Amniotic epithelial cell (primary cell): ENCODE measurements around the gene WNK2.
"Not testable (repeated sequence)": the region's sequence is repeated elsewhere in the genome, so short reads cannot be mapped to it uniquely, and the experiment has no call there.

Source experiments
- DNase-seq: peaks from one replicate; pipeline ENCODE4 v3.0.0-alpha.2; 2010; ENCODE audit warnings: low read depth

The WNK2 gene

DNA sequence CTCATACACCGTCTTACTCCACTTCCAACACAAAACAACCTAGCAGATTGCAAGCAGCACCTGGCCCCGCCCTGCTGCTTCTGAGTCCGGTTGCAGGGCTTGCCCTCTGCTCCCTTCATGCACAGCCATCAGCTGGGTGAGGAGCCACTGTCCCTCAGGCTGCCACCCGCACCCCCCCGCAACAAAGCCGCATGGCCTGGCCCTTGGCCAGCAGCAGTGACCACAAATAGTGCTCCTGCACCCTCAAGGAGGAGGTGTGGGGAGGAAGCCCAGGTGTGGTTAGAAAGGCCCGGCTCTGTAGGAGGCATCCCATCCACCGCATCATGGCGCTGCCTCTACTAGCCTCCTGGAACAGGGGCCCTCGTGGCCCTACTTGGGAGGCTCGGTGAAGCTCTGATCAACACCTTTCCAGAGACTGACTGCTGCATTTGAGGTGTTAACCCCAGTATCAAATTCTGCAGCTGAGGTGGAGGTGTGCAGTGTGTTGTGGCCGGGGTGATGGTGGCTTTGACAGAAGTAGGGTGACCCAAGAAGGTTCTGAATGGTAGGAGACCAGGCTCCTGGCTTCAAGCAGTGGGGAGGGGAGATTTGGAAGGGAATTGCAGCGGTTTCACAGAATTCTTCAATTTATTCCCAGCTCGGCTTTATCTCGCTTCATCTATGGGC is 52.7 kb downstream of the WNK2 start:
- no peak for DNase-seq

DNA sequence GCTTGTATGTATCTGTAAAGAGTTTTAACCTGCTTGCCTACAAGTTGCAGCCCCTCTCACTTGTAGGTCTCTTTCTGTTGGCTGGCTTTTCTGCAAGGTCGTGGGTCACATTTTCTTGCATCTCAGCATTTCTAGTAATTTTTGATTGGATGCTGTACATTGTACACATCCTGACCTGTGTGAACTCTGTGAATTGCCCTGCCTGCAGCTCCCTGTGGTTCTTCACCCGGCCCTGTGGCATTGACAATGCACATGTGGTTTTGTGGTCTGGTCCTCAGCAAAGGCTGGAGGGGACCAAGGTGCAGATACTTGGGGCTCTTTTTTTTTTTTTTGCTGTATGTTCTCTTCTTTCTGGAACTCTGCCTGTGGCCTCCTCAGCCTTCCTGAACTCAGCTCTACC is 53.6 kb downstream of the WNK2 start:
- DNase-seq, result no peak

DNA sequence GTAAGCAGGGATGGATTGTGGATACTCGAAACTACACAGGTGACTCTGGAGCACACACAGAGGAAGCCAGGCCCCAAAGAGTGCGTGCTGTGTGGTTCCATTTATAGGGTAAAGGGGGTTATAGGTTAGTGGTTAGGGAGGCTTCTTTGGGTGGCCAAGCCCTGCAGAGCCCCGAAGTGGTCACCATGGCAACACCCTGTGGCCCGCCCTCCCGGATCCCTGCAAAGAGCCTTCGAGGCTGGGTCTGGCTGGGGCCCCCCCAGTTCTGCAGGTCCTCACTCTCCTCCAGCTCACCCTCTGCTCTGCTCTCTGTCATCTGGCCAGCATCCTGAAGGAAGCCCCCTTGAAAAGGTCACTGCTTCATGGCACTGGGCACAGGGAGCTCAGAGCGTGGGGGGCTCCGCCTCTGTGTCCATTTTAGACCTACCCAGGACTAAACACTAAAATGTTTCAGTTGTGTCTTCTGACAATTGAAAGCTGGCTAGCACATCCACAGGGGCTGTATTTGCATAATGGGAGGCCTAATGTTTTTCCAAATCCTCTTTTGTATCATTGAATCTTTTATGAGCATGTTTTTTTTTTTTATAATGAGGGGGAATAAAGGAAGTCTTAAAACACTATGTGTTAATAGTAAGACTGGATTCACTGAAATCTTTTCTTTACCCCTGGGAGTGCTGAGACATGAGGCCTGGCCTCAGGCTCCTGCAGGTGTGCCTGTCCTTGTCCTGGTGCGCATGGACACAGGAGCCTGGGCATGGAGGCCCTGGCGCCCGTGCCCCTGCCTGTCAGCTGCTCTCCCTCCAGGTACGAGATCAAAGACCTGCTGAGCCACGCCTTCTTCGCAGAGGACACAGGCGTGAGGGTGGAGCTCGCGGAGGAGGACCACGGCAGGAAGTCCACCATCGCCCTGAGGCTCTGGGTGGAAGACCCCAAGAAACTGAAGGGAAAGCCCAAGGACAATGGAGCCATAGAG is 55.3 kb downstream of the WNK2 start:
- no peak for DNase-seq

DNA sequence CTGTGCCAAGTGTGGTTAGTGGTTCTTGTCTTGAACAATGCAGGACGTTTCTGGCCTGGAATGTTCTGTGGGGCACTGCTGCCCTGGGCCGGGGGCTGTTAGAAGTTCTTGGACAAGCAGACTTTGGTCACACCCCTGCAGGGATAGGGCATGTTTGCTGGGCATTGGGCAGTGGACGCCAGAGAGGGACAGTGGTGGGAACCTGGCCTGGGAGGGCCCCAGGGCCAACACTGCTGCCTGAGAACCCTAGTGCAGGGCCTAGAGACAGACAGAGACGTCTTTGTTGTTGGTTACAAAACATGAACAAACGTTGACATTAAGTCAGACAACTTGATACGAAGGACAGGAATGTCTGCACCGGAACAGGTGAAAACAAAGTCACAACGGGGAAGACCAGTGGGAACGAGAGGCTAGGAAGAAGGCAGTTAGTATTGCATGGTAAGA is 57.0 kb downstream of the WNK2 start:
- DNase-seq, result no peak

DNA sequence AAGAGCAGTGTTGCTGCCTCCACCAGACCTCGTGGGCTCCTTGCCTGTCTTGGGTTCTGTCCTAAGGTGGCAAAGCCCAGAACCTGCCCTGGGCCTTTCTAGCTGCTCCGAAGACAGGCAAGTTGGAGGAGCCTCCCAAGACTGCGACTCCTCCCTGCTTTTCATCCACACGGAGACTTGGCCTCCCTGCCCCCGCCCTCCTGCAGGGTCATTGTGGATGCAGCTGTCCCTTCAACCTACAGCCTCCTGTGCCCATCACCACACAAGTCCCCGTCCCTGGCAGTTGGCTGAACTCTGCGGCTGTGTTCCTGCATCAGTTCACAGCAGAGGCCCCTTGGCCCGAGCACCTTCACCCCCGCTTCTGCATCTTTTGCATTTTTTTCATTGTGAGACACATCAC is 59.2 kb downstream of the WNK2 start:
- no peak for DNase-seq

DNA sequence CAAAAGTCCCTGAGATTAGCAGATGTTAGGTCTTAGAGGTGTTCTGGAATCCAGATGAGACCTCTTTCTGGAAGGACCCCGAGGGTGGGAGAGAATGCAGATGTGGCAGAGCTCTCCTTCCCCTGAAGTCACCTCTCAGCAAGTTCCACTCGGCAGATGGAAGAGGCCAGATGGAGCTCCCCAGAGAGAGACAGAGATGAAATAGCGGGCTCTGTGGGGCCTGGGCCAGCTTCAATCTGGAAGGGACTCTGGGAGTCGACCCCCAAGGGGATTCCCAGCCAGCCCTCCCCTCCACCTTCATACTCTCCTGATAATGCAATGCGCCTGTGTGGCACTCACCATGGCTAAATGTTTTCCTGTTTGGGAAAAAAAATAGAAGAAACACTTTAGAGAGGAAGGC is 60.2 kb downstream of the WNK2 start:
- DNase-seq, result no peak

DNA sequence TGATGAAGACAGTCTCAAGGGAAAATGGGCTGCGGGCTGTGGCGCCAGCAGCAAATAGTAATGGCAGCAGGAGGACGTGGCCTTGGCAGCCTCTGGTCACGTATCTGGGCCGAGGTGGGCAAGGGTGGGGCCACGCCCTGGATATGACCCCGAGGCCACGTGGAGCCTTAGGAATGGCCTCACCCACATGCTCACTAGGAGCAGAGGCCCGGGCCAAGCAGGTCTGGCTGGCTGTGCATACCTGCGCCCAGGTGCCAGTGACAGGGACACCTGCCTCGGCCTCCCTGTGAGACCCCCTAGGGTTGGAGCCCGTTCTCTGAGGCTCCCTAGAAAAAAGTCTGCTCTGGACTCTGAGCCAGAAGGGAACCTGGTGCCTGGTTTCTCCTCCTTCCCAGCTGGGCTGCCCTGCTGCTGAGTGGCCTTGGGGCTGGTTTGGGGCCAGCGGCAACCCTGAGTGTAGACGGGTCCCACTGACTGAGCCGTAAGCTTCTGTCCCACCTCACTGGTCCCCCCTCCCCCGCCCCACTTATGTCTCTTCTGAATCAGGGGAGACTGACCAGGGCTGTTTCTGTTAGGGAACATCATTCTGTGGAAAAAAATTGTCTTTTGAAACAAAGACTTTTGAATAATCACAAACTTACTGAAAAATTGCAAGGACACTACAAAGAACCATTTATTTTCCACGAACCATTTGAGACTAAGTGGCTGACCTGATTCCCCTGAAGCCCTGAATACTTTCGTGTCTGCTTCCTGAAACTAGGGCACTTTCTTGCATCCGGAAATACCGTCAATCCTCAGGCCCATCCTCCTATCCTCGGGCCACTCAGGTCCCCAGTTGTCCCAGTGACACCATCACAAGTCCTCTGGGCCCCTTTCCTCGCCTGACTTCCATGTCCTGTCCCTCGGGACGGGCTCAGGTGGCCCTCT is 60.8 kb downstream of the WNK2 start:
- DNase-seq, result no peak

DNA sequence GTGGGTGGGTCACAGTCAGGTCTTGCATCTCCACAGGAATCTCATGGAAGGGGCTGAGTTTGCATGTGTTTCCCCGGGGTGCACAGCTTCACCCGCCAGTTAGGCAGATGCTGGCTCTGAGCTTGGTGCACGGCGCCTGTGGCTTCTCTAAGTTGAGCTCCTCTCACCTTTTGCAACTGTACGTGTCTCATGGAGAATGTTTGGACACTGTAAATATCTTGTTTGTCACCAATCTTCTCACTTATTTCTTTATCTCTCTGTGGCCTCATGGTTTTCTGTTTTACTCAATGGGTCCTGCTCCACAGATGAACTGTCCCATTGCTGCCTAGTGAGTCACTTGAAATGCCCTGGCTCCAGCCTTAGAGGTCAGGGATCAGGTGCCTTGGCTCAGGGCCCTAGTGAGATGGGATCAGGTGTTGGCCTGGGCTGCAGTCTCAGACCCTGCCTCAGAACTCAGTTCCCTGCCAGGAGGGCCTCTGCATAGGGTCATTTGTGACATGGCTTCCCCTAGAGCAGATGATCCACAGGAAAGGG is 61.6 kb downstream of the WNK2 start:
- no peak for DNase-seq

DNA sequence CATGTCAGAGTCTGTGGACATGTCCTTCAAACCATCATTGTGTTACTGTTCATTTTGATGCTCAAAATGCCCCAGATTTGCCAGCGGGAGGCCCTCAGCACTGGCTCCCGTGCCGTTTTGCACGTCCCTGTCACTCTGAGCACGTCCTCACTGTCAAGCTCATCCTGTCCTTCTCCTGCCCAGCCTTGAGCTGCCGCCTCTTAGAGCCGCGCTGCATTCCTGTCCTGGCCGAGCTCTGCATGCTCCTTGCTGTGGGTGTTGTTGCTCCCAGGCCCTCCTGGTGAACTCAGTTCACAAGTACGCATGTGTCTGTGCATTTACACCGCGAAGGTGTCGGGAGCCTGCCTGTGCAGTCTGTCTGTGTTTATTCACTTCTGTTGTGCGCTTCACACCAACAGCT is 62.2 kb downstream of the WNK2 start:
- no peak for DNase-seq

DNA sequence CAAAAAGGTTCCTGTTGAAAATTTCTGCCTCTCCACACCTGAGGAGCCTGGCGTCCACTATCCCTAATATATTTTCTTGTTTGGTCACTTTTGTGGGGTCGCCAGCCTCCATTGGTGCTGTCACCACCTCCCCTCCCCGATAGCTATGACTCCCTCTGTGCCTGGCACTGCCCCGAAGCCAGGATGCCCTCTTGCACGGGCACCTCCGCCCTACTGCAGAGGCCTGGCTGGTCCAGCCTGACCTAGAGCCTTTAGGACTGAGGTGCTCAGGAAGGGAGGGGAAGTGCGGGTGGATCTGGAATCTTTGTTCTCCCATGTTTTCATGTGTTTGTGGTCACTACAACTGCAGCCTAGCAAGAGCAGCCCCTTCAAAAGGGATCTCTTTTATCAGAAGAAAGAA is 62.6 kb downstream of the WNK2 start:
- no peak for DNase-seq

DNA sequence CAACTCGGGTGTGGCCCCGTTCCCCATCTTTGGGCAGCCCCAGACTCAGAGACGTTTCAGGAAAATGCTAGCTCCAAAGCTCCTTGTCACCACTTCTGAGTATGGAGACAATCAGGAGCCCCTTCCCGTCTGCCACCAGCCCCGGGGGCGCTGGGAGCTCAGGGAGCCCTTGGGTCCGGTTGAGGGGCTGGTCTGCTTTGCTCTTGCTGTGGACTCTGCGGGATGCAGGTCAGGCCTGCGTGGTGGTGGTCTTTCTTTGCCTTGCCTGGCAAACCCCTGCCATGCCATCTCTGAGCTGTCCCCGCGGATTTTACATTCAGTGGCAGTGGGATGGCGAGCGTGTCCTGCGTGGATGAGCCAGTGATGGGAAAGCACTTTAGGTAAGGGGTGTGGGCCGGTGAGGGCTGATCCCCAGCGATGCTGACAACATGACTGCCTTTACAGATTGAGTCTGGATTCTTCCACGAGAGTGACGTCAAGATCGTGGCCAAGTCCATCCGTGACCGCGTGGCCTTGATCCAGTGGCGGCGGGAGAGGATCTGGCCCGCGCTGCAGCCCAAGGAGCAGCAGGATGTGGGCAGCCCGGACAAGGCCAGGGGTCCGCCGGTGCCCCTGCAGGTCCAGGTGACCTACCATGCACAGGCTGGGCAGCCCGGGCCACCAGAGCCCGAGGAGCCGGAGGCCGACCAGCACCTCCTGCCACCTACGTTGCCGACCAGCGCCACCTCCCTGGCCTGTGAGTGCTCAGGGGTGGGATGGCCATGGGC is 63.3 kb downstream of the WNK2 start:
- no peak for DNase-seq

DNA sequence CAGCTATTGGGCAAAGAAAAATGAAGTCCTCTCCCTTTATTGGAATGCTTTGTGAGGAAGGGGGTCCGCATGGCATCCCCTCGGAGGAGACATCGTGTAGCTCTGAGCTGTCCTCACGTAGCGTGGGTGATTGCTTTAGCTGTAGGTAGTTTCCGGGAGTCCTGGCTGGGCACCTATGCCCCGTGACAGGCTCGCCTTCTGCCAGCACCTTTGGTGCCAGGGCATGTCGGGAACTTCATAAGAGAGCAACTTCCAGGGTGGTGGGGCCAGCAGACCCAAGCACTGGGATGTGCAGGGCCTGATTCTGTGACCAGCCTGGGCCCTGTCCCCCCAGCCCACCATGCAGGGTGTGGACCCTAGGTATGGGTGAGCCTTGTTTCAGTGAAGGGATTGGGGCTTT is 64.0 kb downstream of the WNK2 start:
- no peak for DNase-seq

DNA sequence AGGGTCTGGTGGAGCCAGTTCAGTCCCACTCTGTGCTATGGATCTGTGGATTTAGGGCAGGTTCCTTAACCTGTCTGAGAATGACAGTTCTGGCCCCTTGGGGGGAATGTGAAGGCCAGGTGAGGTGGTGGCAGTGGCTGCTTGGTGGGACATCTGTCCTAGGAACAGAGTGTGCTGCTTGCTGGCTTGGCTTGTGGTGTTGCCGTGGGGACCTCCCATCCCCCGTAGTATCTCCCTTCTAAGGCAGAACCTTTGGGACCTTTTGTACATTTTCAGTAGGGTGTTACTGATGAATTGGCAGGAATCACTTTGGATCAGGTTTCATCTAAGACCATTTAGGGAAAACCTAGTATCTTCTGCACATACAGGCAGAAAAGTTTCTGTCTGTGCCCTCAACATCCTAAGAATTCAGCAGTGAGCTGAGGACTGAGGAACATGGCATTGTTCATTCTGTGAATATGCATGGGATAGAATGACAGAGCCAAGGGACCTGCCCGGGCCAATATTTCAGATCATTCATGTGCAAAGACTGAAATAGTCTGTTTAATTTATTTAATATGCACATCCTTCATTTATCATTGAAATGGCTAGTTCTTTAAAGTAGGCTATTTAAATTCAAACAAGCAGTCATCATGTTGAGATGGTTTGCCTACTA is 64.6 kb downstream of the WNK2 start:
- DNase-seq, result no peak

DNA sequence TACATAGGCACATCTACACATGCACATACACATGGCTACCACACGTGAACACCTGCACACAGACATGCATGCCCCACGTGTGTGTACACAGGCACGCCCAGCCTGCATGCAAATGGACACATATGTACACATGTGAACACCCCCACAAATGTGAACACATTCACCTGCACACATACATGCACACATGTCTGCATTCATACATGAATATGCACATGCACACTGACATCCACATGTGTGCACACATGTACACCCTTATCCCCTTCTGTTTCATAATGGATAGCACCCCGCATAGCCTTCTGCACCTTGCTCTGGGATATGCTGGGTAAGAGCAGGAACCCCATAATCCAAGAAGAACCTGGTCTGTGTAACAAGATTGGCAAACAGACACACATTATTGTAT is 66.2 kb downstream of the WNK2 start:
- no peak for DNase-seq

DNA sequence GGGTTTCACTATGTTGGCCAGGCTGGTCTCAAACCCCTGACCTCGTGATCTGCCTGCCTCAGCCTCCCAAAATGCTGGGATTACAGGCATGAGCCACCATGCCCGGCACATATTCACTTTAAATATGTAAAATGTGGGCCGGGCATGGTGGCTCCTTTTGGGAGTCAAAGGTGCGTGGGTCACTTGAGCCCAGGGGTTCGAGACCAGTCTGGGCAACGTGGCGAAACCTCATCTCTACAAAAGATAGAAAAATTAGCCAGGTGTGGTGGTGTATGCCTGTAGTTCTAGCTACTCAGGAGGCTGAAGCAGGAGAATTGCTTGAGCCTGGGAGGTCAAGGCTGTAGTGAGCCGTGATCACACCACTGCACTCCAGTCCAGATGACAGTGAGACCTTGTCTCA is 67.4 kb downstream of the WNK2 start:
- not testable (repeated sequence) for DNase-seq

DNA sequence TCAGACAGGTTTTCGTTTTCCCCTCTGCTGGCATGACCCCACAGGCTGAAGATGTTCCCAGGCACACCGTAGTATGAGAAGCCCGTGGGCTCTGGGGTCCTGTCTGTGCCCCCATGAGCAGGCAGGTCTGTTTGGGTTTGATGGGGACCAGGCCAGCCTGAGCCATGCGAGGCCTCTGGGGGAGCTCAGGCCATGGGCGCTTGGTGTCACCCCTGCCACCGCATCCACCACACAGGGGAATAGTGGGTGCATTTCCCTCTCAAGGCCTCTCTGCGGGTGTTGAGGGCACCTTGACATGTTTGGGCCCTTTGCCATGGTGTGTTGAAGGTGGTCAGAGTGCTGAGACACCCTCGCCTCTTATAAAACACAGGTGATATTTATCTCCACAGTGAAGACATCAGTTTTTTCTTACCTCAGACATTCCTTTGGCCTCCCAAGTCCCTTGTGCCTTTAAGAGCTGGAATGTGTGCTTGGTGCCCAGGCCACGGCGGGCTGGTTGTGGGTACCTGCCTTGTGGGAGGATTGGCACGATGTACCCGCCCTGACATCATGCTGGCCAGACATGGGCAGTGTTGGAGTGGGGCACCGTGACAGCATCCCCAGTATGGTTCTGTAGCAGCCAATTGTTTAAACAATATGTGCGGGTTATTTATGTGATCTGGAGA is 68.3 kb downstream of the WNK2 start:
- no peak for DNase-seq

DNA sequence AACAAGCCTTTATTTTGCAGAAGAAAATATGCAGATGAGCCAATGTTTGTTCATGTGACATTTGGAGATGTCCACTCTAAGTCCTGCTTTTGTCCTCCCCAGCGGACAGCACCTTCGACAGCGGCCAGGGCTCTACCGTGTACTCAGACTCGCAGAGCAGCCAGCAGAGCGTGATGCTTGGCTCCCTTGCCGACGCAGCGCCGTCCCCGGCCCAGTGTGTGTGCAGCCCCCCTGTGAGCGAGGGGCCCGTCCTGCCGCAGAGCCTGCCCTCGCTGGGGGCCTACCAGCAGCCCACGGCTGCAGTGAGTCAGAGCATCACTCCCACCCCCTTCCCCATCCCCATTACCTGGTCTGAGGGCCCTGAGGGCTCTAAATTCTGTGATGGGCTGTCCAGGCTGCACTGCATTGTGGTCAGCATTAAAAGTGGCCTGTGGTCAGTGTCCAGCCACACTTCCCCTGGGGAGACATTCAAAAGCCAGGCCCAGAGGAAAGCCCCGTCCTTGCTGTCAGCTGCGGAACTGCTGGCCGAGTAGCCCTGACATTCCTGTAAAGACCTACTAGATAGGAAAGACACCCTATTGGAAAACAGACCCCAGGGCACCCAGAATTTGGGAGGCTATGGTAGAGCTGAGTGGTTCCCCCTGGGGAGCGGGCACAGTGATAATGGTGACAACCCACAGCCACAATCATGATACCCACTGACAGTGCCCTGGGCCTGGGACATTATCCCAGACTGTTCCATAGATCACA is 69.0 kb downstream of the WNK2 start:
- DNase-seq, result no peak

DNA sequence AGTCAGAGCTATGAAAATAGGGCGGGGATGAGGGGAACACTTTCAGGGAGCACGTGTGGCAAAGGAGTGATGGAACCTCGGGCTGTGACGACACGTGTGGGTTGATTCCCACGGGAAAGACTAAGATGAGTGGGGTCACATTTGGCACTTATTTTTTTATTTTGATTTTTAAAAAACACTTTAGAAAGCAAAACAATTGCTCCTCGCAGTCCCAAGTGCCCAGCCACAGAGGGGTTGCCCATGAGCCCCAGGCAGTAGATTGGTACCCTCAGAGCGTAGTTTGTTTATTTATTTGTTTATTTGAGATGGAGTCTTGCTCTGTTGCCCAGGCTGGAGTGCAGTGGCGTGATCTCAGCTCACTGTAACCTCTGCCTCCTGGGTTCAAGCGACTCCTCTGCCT is 69.7 kb downstream of the WNK2 start:
- DNase-seq, result no peak

DNA sequence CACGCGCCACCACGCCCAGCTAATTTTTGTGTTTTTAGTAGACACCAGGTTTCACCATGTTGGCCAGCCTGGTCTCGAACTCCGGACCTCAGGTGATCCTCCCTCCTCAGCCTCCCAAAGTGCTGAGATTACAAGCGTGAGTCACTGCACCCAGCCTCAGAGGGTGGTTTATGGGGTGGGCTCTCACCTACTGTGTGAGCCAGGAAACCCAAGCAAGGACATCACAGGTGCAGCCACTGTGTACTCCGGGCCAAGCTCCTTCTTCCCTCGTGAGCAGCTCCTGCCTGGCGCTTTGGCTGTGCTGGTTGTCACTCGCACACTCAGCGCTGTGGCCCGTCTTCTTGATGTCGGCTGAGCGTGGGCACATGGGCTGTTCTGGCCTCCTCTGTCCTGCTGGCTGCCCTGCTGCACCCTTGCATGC is 70.1 kb downstream of the WNK2 start:
- DNase-seq, result no peak
